ENCODE data around the gene TMEM126A.
A peak's percentile ranks its signal among the peaks of the same experiment; 100 is the strongest.
"Not testable (repeated sequence)": the region's sequence is repeated elsewhere in the genome, so short reads cannot be mapped to it uniquely, and the experiment has no call there.

Gene TMEM126A

GRCh38 chr11:85658180-85658579 lies 10.4 kb downstream of the TMEM126A start:
- DNase-seq (ENCODE audit: low spot score) = no peak

GRCh38 chr11:85661972-85662664 lies 14.4 kb downstream of the TMEM126A start:
- DNase-seq (ENCODE audit: low spot score) = no peak

GRCh38 chr11:85663080-85663752 lies 15.4 kb downstream of the TMEM126A start:
- no peak for DNase-seq (ENCODE audit: low spot score)

DNA sequence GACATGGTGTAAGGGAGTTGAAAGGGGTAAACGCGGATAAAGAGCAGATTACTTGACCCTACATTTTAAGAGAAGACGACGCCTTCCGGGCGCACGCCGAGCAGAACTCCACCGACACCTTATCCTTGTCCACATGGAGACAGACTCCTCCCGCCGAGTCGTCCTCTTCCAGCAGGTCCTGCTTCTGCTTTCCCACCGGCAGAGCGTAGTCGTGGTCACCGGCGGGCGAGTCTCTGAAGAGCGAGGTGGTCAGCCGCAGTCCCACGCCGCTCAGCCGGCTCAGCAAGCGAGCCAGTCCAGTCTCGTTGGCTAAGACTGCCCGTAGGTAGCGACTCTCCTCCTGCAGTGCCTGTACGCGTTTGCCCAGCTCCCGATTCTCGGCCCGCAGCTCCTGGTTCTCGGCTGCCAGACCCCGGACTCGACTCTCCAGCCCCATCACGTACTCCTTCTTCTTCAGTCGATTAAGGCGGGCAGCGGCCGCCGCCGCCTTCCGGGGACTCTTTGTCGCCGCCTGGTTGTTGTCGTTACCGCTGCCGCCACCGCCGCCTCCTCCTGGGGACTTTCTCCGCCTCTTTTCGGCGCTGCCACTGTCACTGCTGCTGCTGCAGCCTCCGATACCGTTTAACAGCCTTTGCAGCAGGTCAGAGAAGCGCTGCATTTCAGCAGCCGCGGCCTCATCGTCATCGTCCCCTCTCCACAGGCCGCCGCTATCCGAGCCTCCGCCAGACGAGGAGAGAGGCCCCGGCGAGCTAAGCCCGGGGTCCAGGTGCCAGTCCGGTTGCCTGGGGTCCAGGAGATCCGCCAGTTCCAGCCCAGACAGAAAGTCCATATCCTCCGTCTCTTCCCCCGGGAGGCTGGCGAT lies 16.2 kb downstream of the TMEM126A start:
- peak; percentile 33 for DNase-seq (ENCODE audit: low spot score)

DNA sequence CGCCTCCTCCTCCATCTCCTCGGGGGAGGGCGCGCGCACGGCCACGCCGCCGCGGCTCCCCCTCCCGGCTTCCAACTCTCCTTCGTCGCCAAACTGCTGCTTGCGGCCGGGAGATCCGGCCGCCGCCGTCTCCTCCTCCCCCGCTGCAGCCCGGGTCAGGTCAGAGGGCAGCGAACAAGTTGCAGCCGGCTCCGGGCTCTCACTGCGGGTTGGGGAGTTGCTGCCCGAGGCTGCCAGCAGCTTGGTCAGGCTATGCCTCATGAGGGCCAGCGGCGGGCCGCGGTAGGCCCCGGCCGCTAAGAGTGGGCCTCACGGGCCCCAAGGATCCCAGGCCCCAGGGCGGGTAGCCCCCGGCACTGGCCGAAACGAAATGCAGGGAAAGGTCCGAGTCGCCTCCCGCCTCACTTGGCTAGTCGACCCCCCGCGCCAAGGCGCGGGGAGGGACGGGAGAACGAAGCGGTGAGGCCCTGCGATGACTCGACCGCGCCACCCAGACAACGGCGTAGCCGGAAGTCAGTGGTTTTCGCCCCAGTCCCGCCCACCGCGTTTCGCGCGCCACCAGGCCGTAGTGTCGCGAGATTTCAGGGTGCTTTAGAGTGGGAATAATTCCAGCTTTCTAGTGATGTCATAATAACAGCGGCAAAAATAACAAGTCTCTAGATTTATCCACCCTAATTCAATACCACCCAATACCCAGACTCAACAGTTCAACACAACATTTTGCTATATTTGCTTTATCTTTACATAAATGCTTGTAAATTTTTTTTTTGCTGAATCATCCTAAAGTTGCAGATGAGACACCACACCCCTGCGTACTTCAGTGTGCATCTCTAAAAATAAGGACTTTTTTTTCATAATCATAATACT lies 17.1 kb downstream of the TMEM126A start, which contains the start of gene CREBZF:
TSS of gene CREBZF (minus strand) at position 515 of the 867 bp plus-strand sequence. CDS start at position 261, 254 bp downstream.
- peak; percentile 96 for DNase-seq (ENCODE audit: low spot score)

DNA sequence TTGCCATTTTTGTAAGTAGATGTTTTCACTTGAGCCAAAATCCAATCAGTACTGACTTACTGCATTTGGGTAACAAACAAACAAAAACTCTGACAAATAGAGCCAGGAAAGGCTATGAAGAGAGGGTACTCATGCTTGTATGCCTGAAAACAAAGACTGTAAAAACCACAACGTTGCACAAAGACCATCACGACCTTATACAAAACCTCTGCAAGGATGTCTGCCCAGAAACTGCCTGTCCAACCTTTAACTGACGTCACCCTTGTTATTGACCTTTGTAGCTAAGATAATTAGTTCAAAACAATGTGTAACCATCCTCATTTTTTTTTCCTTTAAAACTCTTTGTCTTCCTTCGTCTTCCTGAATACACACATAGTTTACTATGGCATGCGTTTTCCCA lies 18.0 kb downstream of the TMEM126A start:
- DNase-seq (ENCODE audit: low spot score) = no peak

- no peak for DNase-seq (ENCODE audit: low spot score)
These were observed 18.9 kb downstream of the TMEM126A start for GRCh38 chr11:85666687-85667086.

DNA sequence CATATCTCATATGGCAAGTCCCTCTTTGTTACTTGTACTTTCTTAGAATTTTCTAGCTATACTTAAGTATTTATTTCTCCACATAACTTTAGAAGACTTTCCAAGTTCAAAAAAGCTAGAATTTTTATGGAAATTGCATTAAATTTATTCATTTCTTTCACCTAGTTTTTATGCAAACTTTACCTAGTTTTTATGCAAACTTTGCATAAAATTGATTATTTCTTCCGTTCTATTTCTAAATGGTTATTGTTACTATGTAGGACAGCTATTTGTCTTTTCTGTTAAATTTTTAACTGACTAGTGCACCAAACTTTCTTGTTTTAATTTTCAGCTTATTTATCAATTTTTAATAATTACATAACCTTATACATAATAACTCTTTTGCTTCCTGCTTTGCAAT lies 20.4 kb downstream of the TMEM126A start:
- DNase-seq (ENCODE audit: low spot score) = no peak

DNA sequence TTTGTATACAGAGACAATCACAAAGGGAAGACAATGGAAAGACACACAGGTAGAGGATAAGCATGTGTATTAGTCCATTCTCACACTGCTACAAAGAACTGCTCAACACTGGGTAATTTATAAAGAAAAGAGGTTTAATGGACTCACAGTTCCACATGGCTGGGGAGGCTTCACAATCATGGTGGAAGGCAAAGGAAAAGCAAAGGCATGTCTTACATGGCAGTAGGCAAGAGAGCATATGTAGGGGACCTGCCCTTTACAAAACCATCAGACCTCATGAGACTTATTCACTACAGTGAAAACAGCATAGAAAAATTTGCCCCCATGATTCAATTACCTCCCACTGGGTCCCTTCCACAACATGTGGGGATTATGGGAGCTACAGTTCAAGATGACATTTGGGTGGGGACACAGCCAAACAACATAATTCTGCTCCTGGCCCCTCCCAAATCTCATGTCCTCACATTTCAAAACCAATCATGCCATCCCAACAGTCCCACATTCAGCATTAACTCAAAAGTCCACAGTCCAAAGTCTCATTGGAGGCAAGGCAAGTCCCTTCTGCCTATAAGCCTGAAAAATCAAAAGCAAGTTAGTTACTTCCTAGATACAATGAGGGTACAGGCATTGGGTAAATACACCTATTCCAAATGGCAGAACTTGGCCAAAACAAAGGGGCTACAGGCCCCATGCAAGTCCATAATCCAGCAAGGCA lies 23.3 kb downstream of the TMEM126A start:
- DNase-seq (ENCODE audit: low spot score) = not testable (repeated sequence)

DNA sequence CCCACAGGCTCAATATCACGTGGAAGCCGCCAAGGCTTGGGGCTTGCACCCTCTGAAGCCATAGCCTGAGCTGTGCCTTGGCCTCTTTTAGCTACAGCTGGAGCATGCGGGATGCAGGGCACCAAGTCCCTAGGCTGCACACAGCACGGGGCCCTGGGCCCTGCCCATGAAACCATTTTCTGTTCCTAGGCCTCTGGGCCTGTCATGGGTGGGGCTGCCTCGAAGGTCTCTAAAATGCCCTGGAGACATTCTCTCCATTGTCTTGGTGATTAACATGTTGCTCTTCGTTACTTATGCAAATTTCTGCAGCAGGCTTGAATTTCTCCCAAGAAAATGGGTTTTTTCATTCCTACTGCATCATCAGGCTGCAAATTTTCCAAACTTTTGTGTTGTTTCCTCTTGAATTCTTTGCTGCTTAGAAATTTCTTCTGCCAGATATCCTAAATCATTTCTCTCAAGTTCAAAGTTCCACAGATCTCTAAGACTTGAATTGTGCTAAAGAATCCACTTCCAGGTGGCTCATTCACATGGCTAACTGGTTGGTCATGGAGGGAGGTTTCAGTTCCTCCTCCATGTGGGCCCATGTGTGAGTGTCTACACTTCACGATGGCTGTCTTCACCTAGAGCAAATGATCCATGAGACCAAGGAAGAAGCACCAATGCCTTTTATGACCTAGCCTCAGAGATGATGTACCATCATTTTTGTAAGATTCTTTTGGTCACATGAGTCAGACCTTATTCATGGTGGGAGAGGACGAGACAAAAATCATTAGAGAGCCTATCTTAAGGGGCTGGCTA lies 24.5 kb downstream of the TMEM126A start:
- DNase-seq (ENCODE audit: low spot score) = no peak

- no peak for DNase-seq (ENCODE audit: low spot score)
These were observed 25.6 kb downstream of the TMEM126A start for GRCh38 chr11:85673393-85673792.

- no peak for DNase-seq (ENCODE audit: low spot score)
These were observed 31.8 kb downstream of the TMEM126A start for GRCh38 chr11:85679576-85679975.

DNA sequence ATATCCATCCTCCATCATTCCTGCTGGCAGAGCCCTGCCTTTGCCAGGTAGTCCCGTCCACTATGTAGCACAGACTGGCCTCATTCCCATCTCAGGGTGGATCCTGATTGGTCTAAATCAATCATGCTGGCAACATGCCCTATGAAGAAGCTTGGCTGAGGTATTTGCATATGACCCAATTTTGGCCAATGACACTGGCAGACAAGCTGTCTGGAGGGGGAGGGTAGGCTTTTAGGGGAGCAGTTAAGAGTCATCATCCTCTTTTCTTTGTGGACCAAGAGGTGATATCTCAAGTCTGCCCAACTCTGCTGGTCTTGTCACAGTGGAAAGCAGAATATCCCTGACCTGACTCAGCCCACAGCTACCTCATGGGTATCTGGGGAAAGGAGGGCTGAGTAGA lies 33.1 kb downstream of the TMEM126A start:
- no peak for DNase-seq (ENCODE audit: low spot score)

- DNase-seq (ENCODE audit: low spot score) = no peak
These were observed 34.9 kb downstream of the TMEM126A start for GRCh38 chr11:85682330-85683305.

GRCh38 chr11:85685125-85685819 lies 37.5 kb downstream of the TMEM126A start:
- no peak for DNase-seq (ENCODE audit: low spot score)

- no peak for DNase-seq (ENCODE audit: low spot score)
These were observed 38.2 kb downstream of the TMEM126A start, which contains the start of gene CCDC89 for GRCh38 chr11:85685820-85686459. Gene CCDC89 (minus strand): TSS chr11:85686195. CDS start chr11:85686130, 65 bp downstream.

- peak; percentile 42 for DNase-seq (ENCODE audit: low spot score)
These were observed 46.7 kb downstream of the TMEM126A start for GRCh38 chr11:85694385-85694980.

All from COLO829 (cell line).